ENCODE results near the gene RBBP8NL.
"Not testable (repeated sequence)": the region's sequence is repeated elsewhere in the genome, so short reads cannot be mapped to it uniquely, and the experiment has no call there.

The RBBP8NL gene

GRCh38 chr20:62374331-62375152, 52.8 kb downstream of the RBBP8NL start:
- TF ChIP-seq CTCF (IDR thresholded peaks at IDR 0.05): no peak
- H3K9me3 Mint-ChIP-seq: peaks cover 10% of the 10 kb centered on the region
- DNase-seq: no peak
- peaks cover 4% of the 10 kb centered on the region for H3K36me3 Mint-ChIP-seq (ENCODE audit: low read depth)
- no peaks in the 10 kb centered on the region for H3K27me3 Mint-ChIP-seq (ENCODE audit: low read depth, poor library complexity)
- H3K4me1 Mint-ChIP-seq: peaks cover 44% of the 10 kb centered on the region
- peak overlapping the region; percentile 39 for H3K4me3 Mint-ChIP-seq
- H3K27ac Mint-ChIP-seq: peak overlapping the region; percentile 90

GRCh38 chr20:62373631-62374179, 53.6 kb downstream of the RBBP8NL start:
- not testable (repeated sequence) for DNase-seq; H3K36me3 Mint-ChIP-seq (ENCODE audit: low read depth); H3K4me3 Mint-ChIP-seq; H3K27me3 Mint-ChIP-seq (ENCODE audit: low read depth, poor library complexity); H3K9me3 Mint-ChIP-seq; H3K27ac Mint-ChIP-seq
- H3K4me1 Mint-ChIP-seq: peaks cover 51% of the 10 kb centered on the region

- DNase-seq: no peak
- Mint-ChIP-seq H3K4me3 (no peak overlapping the region), H3K36me3 (ENCODE audit: low read depth) (peaks cover 4% of the 10 kb centered on the region), H3K27ac (no peak overlapping the region), H3K27me3 (ENCODE audit: low read depth, poor library complexity) (no peaks in the 10 kb centered on the region), H3K4me1 (peaks cover 55% of the 10 kb centered on the region), H3K9me3 (peaks cover 10% of the 10 kb centered on the region)
- no peak for TF ChIP-seq CTCF (IDR thresholded peaks at IDR 0.05)
Observed at GRCh38 chr20:62372042-62372993, 55.0 kb downstream of the RBBP8NL start.

- Mint-ChIP-seq H3K4me3 (no peak overlapping the region), H3K9me3 (peaks cover 10% of the 10 kb centered on the region), H3K4me1 (peaks cover 48% of the 10 kb centered on the region)
Observed at GRCh38 chr20:62371588-62372041, 55.7 kb downstream of the RBBP8NL start.

GRCh38 chr20:62370807-62371587, 56.3 kb downstream of the RBBP8NL start:
- Mint-ChIP-seq H3K4me3 (no peak overlapping the region), H3K27ac (no peak overlapping the region), H3K27me3 (ENCODE audit: low read depth, poor library complexity) (no peaks in the 10 kb centered on the region), H3K9me3 (peaks cover 10% of the 10 kb centered on the region), H3K4me1 (peaks cover 44% of the 10 kb centered on the region), H3K36me3 (ENCODE audit: low read depth) (peaks cover 4% of the 10 kb centered on the region)
- no peak for TF ChIP-seq CTCF (IDR thresholded peaks at IDR 0.05)
- no peak for DNase-seq

More at GRCh38 chr20:62371588-62372041, 55.7 kb downstream of the RBBP8NL start:
- no peaks in the 10 kb centered on the region for H3K27me3 Mint-ChIP-seq (ENCODE audit: low read depth, poor library complexity)
- H3K36me3 Mint-ChIP-seq (ENCODE audit: low read depth): peaks cover 4% of the 10 kb centered on the region
- no peak overlapping the region for H3K27ac Mint-ChIP-seq
- no peak for DNase-seq
- TF ChIP-seq CTCF (IDR thresholded peaks at IDR 0.05): no peak

All from nephron progenitor cell (in vitro differentiated cells).